Measurements from ENCODE around the gene HOATZ. TPM values are rescaled to one million over a fixed set of nuclear protein-coding genes. Genes with fewer than 3 reads are reported as not detected.

HOATZ gene
- total and polyA plus RNA-seq, 10 donors = not detected

- Histone ChIP-seq H3K4me3 (no peak overlapping the region), H3K9me3 (no peaks in the 10 kb centered on the region), H3K27me3 (replicated peaks in 1 of 7) (peaks cover 0 to 14% (median 0%) of the 10 kb centered on the region in 7 donors), H3K4me1 (no peaks in the 10 kb centered on the region), H3K27ac (no peak overlapping the region), H3K36me3 (no peaks in the 10 kb centered on the region)
- DNase-seq = no peak
- intact Hi-C loops (cut with DNase I; ENCODE audit: low total_unique reads) = no loop called here
- TF ChIP-seq POLR2A (IDR thresholded peaks at IDR 0.05) (no peak), POLR2AphosphoS5 (IDR thresholded peaks at IDR 0.05) (no peak)
Observed at GRCh38 chr11:111531136-111531535, 16.6 kb downstream of the HOATZ start.

- DNase-seq = no peak
- intact Hi-C loops (cut with DNase I; ENCODE audit: low total_unique reads) = no loop called here
- WGBS, 5 donors = 62 to 75% (median 67%) methylated on average over 9 of the region's 9 CpGs
- no peaks in the 10 kb centered on the region for H3K4me1 ChIP-seq
- H3K36me3 ChIP-seq = no peaks in the 10 kb centered on the region
- H3K9me3 ChIP-seq = no peaks in the 10 kb centered on the region
- no peak overlapping the region for H3K4me3 ChIP-seq
- TF ChIP-seq POLR2A (IDR thresholded peaks at IDR 0.05) = no peak
- no peak for TF ChIP-seq CTCF (IDR thresholded peaks at IDR 0.05 in 8 of 11, conservative IDR thresholded peaks at IDR 0.05 in 3 of 11)
- no peak for TF ChIP-seq POLR2AphosphoS5 (IDR thresholded peaks at IDR 0.05)
- no peak overlapping the region for H3K27ac ChIP-seq
- H3K27me3 ChIP-seq (replicated peaks in 1 of 7) = peaks cover 0 to 18% (median 0%) of the 10 kb centered on the region in 7 donors
Observed at GRCh38 chr11:111531687-111532364, 17.2 kb downstream of the HOATZ start.

- no peak for TF ChIP-seq POLR2A (IDR thresholded peaks at IDR 0.05)
- no peak for TF ChIP-seq CTCF (IDR thresholded peaks at IDR 0.05 in 8 of 11, conservative IDR thresholded peaks at IDR 0.05 in 3 of 11)
- TF ChIP-seq POLR2AphosphoS5 (IDR thresholded peaks at IDR 0.05) = no peak
- DNase-seq = no peak
- no peaks in the 10 kb centered on the region for H3K36me3 ChIP-seq
- no peak overlapping the region for H3K4me3 ChIP-seq
- 77 to 88% (median 82%) methylated on average over 5 of the region's 5 CpGs for WGBS, 5 donors
- no peaks in the 10 kb centered on the region for H3K4me1 ChIP-seq
- peaks cover 0 to 18% (median 0%) of the 10 kb centered on the region in 7 donors for H3K27me3 ChIP-seq (replicated peaks in 1 of 7)
- intact Hi-C loops (cut with DNase I; ENCODE audit: low total_unique reads) = no loop called here
- no peaks in the 10 kb centered on the region for H3K9me3 ChIP-seq
- H3K27ac ChIP-seq = no peak overlapping the region
Observed at GRCh38 chr11:111532365-111532709, 17.8 kb downstream of the HOATZ start.

GRCh38 chr11:111535281-111535680, 20.7 kb downstream of the HOATZ start:
- Histone ChIP-seq H3K27me3 (replicated peaks in 1 of 7) (peaks cover 0 to 35% (median 4%) of the 10 kb centered on the region in 7 donors), H3K9me3 (no peaks in the 10 kb centered on the region), H3K4me1 (peaks cover 0 to 12% (median 9%) of the 10 kb centered on the region in 6 donors), H3K4me3 (no peak overlapping the region), H3K27ac (no peak overlapping the region), H3K36me3 (no peaks in the 10 kb centered on the region)
- no peak for DNase-seq
- 85 to 92% (median 91%) methylated on average over 6 of the region's 6 CpGs for WGBS, 5 donors
- TF ChIP-seq POLR2A (IDR thresholded peaks at IDR 0.05) (no peak), CTCF (IDR thresholded peaks at IDR 0.05 in 8 of 11, conservative IDR thresholded peaks at IDR 0.05 in 3 of 11) (no peak), POLR2AphosphoS5 (IDR thresholded peaks at IDR 0.05) (no peak)
- intact Hi-C loops (cut with DNase I; ENCODE audit: low total_unique reads) = no loop called here

Data from spleen (tissue), 11 donors.